AG04449 (cell line): ENCODE results near the gene SORL1.

Source experiments
- CTCF ChIA-PET: fragments of 350-600 bp; formaldehyde crosslinking; extraction: SDS; loops from one replicate; lab custom pipeline; 2021; ENCODE audit warnings: antibody characterized with exemption; lab: Yijun Ruan, JAX
- POLR2A ChIA-PET: fragments of 400-600, 350-600 bp; formaldehyde crosslinking; extraction: SDS; loops from one replicate; lab custom pipeline; 2020; ENCODE audit warnings: antibody characterized with exemption, inconsistent platforms; lab: Yijun Ruan, JAX
- DNase-seq: peaks from one replicate; pipeline ENCODE4 v3.0.0-alpha.2; 2010; ENCODE audit warnings: low read depth, low spot score
- H3K4me3 ChIP-seq: 2 replicates; pipeline ENCODE4 v1.5.1; 2011; ENCODE audit warnings: low read depth, mild to moderate bottlenecking, control low read depth, low read length
- CTCF ChIP-seq: IDR thresholded peaks from one replicate; pipeline ENCODE4 v1.5.1; 2011; ENCODE audit warnings: mild to moderate bottlenecking, moderate library complexity, low read length, control low read depth, inconsistent platforms; ENCODE audit not compliant: insufficient read depth; ENCODE audit errors: missing control alignments

Gene SORL1

GRCh38 chr11:121525376-121525775 lies 73.3 kb downstream of the SORL1 start:
- TF ChIP-seq CTCF = no peak
- H3K4me3 ChIP-seq = no peak overlapping the region
- no peak for DNase-seq
- CTCF ChIA-PET = no interaction called here
- POLR2A ChIA-PET = no interaction called here

- ChIA-PET CTCF (interaction anchor here (1.1 kb wide), 1 partner anchor 232 kb away, joined by 3 read pairs; no protein-coding TSS in a partner anchor), POLR2A (no interaction called here)
- DNase-seq = no peak
- no peak overlapping the region for H3K4me3 ChIP-seq
- TF ChIP-seq CTCF = no peak
Observed at GRCh38 chr11:121530257-121530656, 78.1 kb downstream of the SORL1 start.

- CTCF ChIA-PET = interaction anchor here (0.7 to 3.2 kb wide), 6 partner anchors 25 to 241 kb away, joined by 3 to 35 read pairs (median 3); partner anchors contain the start of genes SC5D and SORL1
- H3K4me3 ChIP-seq = no peak overlapping the region
- no peak for DNase-seq
- no peak for TF ChIP-seq CTCF
- POLR2A ChIA-PET = no interaction called here
Observed at GRCh38 chr11:121533601-121534000, 81.5 kb downstream of the SORL1 start.

GRCh38 chr11:121534131-121535093 lies 82.3 kb downstream of the SORL1 start:
- H3K4me3 ChIP-seq = no peak overlapping the region
- peak; percentile 59 for TF ChIP-seq CTCF
- DNase-seq = no peak
- POLR2A ChIA-PET = no interaction called here
- CTCF ChIA-PET = interaction anchor here (1.0 to 3.2 kb wide), 4 partner anchors 32 to 242 kb away, joined by 3 to 35 read pairs (median 3); partner anchors contain the start of genes SC5D and SORL1

GRCh38 chr11:121535129-121535796 lies 83.1 kb downstream of the SORL1 start:
- H3K4me3 ChIP-seq = no peak overlapping the region
- no peak for DNase-seq
- POLR2A ChIA-PET = no interaction called here
- CTCF ChIA-PET = interaction anchor here (1.2 to 3.2 kb wide), 2 partner anchors 31 to 217 kb away, joined by 3 to 35 read pairs; no protein-coding TSS in a partner anchor
- no peak for TF ChIP-seq CTCF

GRCh38 chr11:121536126-121536525 lies 84.0 kb downstream of the SORL1 start:
- no peak for DNase-seq
- CTCF ChIA-PET = no interaction called here
- no peak overlapping the region for H3K4me3 ChIP-seq
- TF ChIP-seq CTCF = no peak
- POLR2A ChIA-PET = no interaction called here
